Measurements from ENCODE around the gene ATG10.
"Not testable (repeated sequence)": the region's sequence is repeated elsewhere in the genome, so short reads cannot be mapped to it uniquely, and the experiment has no call there.

Gene ATG10

GRCh38 chr5:81982172-81982685, 10.4 kb downstream of the ATG10 start:
- DNase-seq (ENCODE audit: low read depth): not testable (repeated sequence)

GRCh38 chr5:81983148-81983547, 11.3 kb downstream of the ATG10 start:
- DNase-seq (ENCODE audit: low read depth): not testable (repeated sequence)

GRCh38 chr5:81983563-81983962, 11.7 kb downstream of the ATG10 start:
- DNase-seq (ENCODE audit: low read depth): not testable (repeated sequence)

- DNase-seq (ENCODE audit: low read depth): peak; percentile 12
These were observed 14.3 kb downstream of the ATG10 start for GRCh38 chr5:81986126-81986525.

GRCh38 chr5:81989204-81989603, 17.4 kb downstream of the ATG10 start:
- no peak for DNase-seq (ENCODE audit: low read depth)

- no peak for DNase-seq (ENCODE audit: low read depth)
These were observed 22.9 kb downstream of the ATG10 start for GRCh38 chr5:81994679-81995078.

- no peak for DNase-seq (ENCODE audit: low read depth)
These were observed 23.6 kb downstream of the ATG10 start for GRCh38 chr5:81995407-81995806.

GRCh38 chr5:82004511-82004910, 32.7 kb downstream of the ATG10 start:
- peak; percentile 18 for DNase-seq (ENCODE audit: low read depth)

- DNase-seq (ENCODE audit: low read depth): not testable (repeated sequence)
These were observed 38.0 kb downstream of the ATG10 start for GRCh38 chr5:82009869-82010268.

- no peak for DNase-seq (ENCODE audit: low read depth)
These were observed 38.9 kb downstream of the ATG10 start for GRCh38 chr5:82010696-82011095.

GRCh38 chr5:82011761-82012160, 39.9 kb downstream of the ATG10 start:
- peak; percentile 48 for DNase-seq (ENCODE audit: low read depth)

GRCh38 chr5:82014644-82015043, 42.8 kb downstream of the ATG10 start:
- not testable (repeated sequence) for DNase-seq (ENCODE audit: low read depth)

- peak; percentile 2 for DNase-seq (ENCODE audit: low read depth)
These were observed 46.6 kb downstream of the ATG10 start for GRCh38 chr5:82018462-82018861.

GRCh38 chr5:82019342-82020138, 47.7 kb downstream of the ATG10 start:
- DNase-seq (ENCODE audit: low read depth): no peak

- no peak for DNase-seq (ENCODE audit: low read depth)
These were observed 50.7 kb downstream of the ATG10 start for GRCh38 chr5:82022499-82022898.

- peak; percentile 14 for DNase-seq (ENCODE audit: low read depth)
These were observed 51.8 kb downstream of the ATG10 start for GRCh38 chr5:82023644-82024043.

- no peak for DNase-seq (ENCODE audit: low read depth)
These were observed 59.6 kb downstream of the ATG10 start for GRCh38 chr5:82031220-82032119.

- not testable (repeated sequence) for DNase-seq (ENCODE audit: low read depth)
These were observed 71.1 kb downstream of the ATG10 start for GRCh38 chr5:82042894-82043293.

GRCh38 chr5:82044010-82044409, 72.2 kb downstream of the ATG10 start:
- no peak for DNase-seq (ENCODE audit: low read depth)

GRCh38 chr5:82045554-82046275, 73.9 kb downstream of the ATG10 start:
- peak; percentile 70 for DNase-seq (ENCODE audit: low read depth)

GRCh38 chr5:82046276-82046647, 74.4 kb downstream of the ATG10 start:
- no peak for DNase-seq (ENCODE audit: low read depth)

GRCh38 chr5:82050955-82051354, 79.1 kb downstream of the ATG10 start:
- DNase-seq (ENCODE audit: low read depth): no peak
